RKO (cell line): ENCODE measurements around the gene ARL3.
"Not testable (repeated sequence)": the region's sequence is repeated elsewhere in the genome, so short reads cannot be mapped to it uniquely, and the experiment has no call there.

ENCODE experiments used
- DNase-seq: peaks from one replicate; pipeline ENCODE4 v3.0.0-alpha.2; 2016; ENCODE audit warnings: low spot score

ARL3 gene

DNA sequence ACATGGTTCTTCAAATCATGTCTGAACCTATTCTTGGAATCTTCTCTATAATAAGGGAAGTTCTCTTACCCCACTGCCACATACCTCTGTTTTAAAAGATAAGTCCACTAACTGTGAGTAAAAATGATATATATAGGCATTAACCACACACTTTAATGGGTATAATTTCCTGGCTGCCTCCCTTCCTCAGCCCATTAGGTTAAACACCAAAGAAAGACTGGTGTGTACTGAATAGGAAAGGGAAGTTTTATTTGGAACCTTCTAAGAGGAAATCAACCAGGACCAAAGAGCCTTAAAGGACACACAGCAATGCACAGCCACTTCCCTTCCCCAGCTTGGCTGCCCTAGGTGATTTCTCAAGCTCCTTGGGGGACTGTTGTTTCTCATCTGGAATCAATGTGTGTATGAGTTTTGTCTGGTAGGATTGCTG is 24.5 kb upstream of the ARL3 start:
- DNase-seq, result no peak

DNA sequence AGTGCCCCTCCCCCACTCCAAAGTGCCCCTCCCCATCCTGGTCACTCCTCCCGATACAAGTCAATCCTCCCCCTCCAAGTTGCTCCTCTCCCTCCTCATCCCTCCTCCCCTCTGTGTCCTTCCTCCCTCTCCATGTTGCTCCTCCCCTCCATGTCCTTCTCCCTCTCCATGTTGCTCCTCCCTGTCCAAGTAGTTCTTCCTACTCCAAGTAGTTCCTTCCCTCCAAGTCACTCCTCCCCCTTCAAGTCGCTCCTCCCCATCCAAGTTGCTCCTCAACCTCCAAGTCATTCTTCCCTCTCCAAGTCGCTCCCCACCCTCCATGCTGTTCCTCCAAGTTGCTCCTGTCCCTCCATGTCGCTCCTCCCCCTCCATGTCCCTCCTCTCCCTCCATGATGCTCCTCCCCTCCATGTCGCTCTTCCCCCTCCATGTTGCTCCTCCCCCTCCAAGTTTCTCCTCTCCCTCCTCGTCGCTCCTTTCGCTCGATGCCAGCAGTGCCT is 20.9 kb upstream of the ARL3 start:
- no peak for DNase-seq

GRCh38 chr10:102732661-102733060 is 18.5 kb upstream of the ARL3 start:
- DNase-seq, result no peak

DNA sequence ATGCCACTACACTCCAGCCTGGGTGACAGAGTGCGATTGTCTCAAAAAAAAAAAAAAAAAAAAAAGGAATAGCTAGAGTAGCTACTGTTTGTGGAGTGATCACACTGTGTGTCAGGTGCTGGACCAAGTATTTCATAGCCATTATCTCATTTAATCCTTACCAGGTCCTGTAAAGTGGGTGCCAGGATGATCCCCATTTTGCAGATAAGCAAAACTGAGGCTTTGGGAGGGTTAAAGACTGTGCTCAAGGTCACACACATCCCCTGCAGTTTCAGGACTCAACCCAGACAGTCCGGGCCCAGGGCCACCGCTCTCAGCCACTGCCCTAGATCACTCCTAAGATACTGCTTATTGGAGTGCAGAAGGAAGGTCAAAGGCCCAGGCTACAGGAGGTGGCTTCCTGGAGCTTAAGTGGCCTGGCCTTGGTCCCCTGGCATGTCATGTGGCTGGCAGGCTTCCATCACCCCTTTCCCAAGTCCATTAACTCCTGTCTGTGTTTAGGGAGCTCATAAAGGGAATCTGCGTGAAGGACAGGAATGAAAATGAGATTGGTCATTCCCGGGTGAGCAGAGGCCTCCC is 17.1 kb upstream of the ARL3 start:
- DNase-seq, result no peak

GRCh38 chr10:102729029-102730026 is 15.1 kb upstream of the ARL3 start:
- peak; percentile 74 for DNase-seq

- no peak for DNase-seq
Observed at GRCh38 chr10:102727037-102727818, 13.0 kb upstream of the ARL3 start.

GRCh38 chr10:102726274-102726673 is 12.1 kb upstream of the ARL3 start:
- DNase-seq, result no peak

GRCh38 chr10:102723989-102724388 is 9.8 kb upstream of the ARL3 start:
- DNase-seq, result no peak

- DNase-seq, result no peak
Observed at GRCh38 chr10:102721954-102722353, 7.8 kb upstream of the ARL3 start.

DNA sequence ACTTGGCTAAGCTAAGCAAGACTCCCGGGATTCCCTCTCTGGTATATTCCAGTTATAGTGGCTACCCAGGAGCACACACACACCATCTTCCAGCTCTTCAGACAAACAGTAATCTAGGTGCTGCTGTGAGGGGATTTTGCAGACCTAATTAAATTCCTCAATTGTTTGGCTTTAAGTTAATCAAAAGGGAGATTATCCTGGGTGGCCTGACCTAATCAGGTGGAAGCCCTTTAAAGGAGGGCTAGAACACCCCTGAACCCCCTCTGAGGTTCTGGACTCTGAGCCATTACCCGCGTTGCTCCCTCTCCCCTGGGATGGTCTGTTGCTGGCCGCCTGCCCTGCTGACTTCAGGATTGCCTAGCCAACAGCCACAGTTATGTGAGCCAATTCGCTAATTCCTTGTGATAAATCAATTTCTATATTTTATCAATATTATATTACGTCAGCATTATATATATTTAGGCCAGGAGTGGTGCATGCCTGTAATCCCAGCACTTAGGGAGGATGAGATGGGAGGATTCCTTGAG is 6.6 kb upstream of the ARL3 start:
- no peak for DNase-seq

DNA sequence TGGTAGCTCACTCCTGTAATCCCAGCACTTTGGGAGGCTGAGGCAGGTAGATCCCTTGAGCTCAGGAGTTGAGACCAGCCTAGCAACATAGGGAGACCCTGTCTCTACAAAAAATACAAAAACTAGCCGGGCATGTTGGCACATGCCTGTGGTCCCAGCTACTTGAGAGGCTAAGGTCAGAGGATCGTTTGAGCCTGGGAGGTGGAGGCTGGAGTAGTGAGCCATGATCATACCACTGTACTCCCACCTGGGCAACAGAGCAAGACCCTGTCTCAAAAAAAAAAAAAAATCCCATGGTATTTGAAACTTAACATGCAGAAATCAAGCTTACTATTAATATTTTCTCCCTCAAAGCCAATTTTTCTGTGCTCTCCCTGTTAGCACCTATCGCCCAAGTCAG is 6.1 kb upstream of the ARL3 start:
- no peak for DNase-seq

GRCh38 chr10:102718220-102718619 is 4.0 kb upstream of the ARL3 start:
- DNase-seq, result peak; percentile 26

- not testable (repeated sequence) for DNase-seq
Observed at GRCh38 chr10:102716900-102717565, 2.8 kb upstream of the ARL3 start.

GRCh38 chr10:102715880-102716279 is 1.7 kb upstream of the ARL3 start:
- no peak for DNase-seq

- DNase-seq, result peak; percentile 33
Observed at GRCh38 chr10:102714621-102715455, 641 bp upstream of the ARL3 start, which contains the start of gene SFXN2. SFXN2 (plus strand) TSS chr10:102714636; CDS start chr10:102726637, 12,001 bp downstream.

GRCh38 chr10:102713539-102713813 is 721 bp downstream of the ARL3 start:
- DNase-seq, result no peak

DNA sequence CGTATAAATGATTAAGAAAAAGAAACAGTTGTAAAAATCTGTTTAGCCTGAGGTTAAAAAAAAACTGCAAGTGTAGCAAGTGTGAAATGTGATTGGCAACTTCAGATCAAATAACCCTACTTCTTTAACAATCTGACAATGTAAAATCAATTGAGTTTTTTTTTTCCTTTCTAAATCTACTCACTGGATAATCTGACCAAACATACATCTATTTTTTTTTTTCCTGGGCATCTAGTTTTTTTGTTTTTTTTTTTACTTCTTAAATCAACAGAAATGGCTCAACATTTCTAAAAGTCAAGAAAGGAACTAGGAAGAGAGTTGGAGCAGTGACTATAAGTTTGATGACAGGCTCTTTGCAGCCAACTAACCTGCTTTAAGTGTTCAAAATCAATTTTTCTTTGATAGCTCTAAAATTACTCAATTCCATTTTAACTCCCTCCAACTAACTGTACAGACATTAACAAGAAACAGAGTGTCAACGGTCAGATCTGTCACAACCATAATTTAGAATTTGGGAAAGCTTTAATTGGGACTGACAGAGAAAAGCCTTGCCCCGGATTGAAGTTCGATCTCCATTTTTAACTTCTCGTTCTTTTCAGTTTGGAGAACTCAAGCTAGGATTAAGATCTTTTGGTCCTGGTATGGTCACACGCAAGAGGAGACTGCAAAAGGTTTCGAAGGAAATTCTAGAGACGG is 1.2 kb downstream of the ARL3 start:
- DNase-seq, result peak; percentile 37

GRCh38 chr10:102712089-102712488 is 2.1 kb downstream of the ARL3 start:
- DNase-seq, result no peak

GRCh38 chr10:102710609-102711008 is 3.6 kb downstream of the ARL3 start:
- DNase-seq, result peak; percentile 41

- no peak for DNase-seq
Observed at GRCh38 chr10:102705531-102705930, 8.7 kb downstream of the ARL3 start.
